Dendritic cell treated with granulocyte-macrophage colony-stimulating factor and Interleukin-4, amounts not matched to agents 40 ng/mL and 50 ng/mL, for 4 days (primary cell): ENCODE measurements around the gene PPP1R14B.

ENCODE experiments used
- H3K27ac Mint-ChIP-seq: one replicate; pipeline ENCODE4 v1.8.0; 2022; ENCODE audit warnings: mild to moderate bottlenecking, mixed read lengths
- H3K27me3 Mint-ChIP-seq: one replicate; pipeline ENCODE4 v1.8.0; 2022; ENCODE audit warnings: mild to moderate bottlenecking, mixed read lengths
- H3K36me3 Mint-ChIP-seq: one replicate; pipeline ENCODE4 v1.8.0; 2022; ENCODE audit warnings: low read depth, mixed read lengths
- H3K4me1 Mint-ChIP-seq: one replicate; pipeline ENCODE4 v1.8.0; 2022; ENCODE audit warnings: low read depth, mixed read lengths
- H3K4me3 Mint-ChIP-seq: one replicate; pipeline ENCODE4 v1.8.0; 2022; ENCODE audit warnings: mild to moderate bottlenecking, moderate library complexity, mixed read lengths
- H3K9me3 Mint-ChIP-seq: one replicate; pipeline ENCODE4 v1.8.0; 2022; ENCODE audit warnings: mixed read lengths
- intact Hi-C: fragments of 100-400 bp; cut with micrococcal nuclease; formaldehyde crosslinking; loops from one replicate; pipeline ENCODE4 v1.15.0; 2022

PPP1R14B gene

GRCh38 chr11:64285885-64286800 lies 39.4 kb upstream of the PPP1R14B start:
- H3K4me1 Mint-ChIP-seq: peaks cover 49% of the 10 kb centered on the region
- H3K27me3 Mint-ChIP-seq: peaks cover 28% of the 10 kb centered on the region
- H3K9me3 Mint-ChIP-seq: no peaks in the 10 kb centered on the region
- intact Hi-C loops: loop anchor here (1.0 to 2.0 kb wide), 2 partner anchors 16 to 19 kb away; partner anchors contain the start of gene ESRRA
- peak overlapping the region; percentile 90 for H3K27ac Mint-ChIP-seq
- peaks cover 58% of the 10 kb centered on the region for H3K36me3 Mint-ChIP-seq
- peak overlapping the region; percentile 76 for H3K4me3 Mint-ChIP-seq

- Mint-ChIP-seq H3K9me3 (no peaks in the 10 kb centered on the region), H3K4me1 (peaks cover 46% of the 10 kb centered on the region), H3K36me3 (peaks cover 64% of the 10 kb centered on the region), H3K27ac (peak within 1 kb of the TSS; percentile 90), H3K27me3 (peaks cover 19% of the 10 kb centered on the region), H3K4me3 (peak within 1 kb of the TSS; percentile 76)
- intact Hi-C loops: loop anchor here (1.0 to 2.0 kb wide), 2 partner anchors 15 to 20 kb away; partner anchors contain the start of gene ESRRA
Measured at GRCh38 chr11:64284962-64285884, 38.5 kb upstream of the PPP1R14B start, which contains the start of gene GPR137. GPR137 (plus strand) TSS chr11:64285848; CDS start chr11:64286525, 677 bp downstream.

GRCh38 chr11:64284048-64284961 lies 37.6 kb upstream of the PPP1R14B start, which contains the start of gene BAD:
BAD (minus strand) TSS chr11:64284665; CDS start chr11:64284368, 297 bp downstream.
- Mint-ChIP-seq H3K9me3 (no peaks in the 10 kb centered on the region), H3K4me1 (peaks cover 47% of the 10 kb centered on the region), H3K27me3 (peaks cover 10% of the 10 kb centered on the region), H3K36me3 (peaks cover 70% of the 10 kb centered on the region), H3K4me3 (peak within 1 kb of the TSS; percentile 76), H3K27ac (peak within 1 kb of the TSS; percentile 90)
- intact Hi-C loops: loop anchor here (2.0 kb wide), 1 partner anchor 20 kb away; the partner anchor contains the start of gene ESRRA

- Mint-ChIP-seq H3K36me3 (peaks cover 70% of the 10 kb centered on the region), H3K9me3 (no peaks in the 10 kb centered on the region), H3K4me3 (no peak overlapping the region), H3K4me1 (peaks cover 51% of the 10 kb centered on the region), H3K27me3 (peaks cover 3% of the 10 kb centered on the region), H3K27ac (peak overlapping the region; percentile 90)
- intact Hi-C loops: no loop called here
Measured at GRCh38 chr11:64283092-64283491, 36.3 kb upstream of the PPP1R14B start.

- Mint-ChIP-seq H3K27me3 (no peaks in the 10 kb centered on the region), H3K4me3 (no peak overlapping the region), H3K4me1 (peaks cover 52% of the 10 kb centered on the region), H3K27ac (no peak overlapping the region), H3K36me3 (peaks cover 63% of the 10 kb centered on the region), H3K9me3 (no peaks in the 10 kb centered on the region)
- intact Hi-C loops: no loop called here
Measured at GRCh38 chr11:64281957-64282770, 35.4 kb upstream of the PPP1R14B start.

GRCh38 chr11:64278576-64279190 lies 31.9 kb upstream of the PPP1R14B start:
- Mint-ChIP-seq H3K9me3 (no peaks in the 10 kb centered on the region), H3K4me1 (peaks cover 40% of the 10 kb centered on the region), H3K27me3 (no peaks in the 10 kb centered on the region), H3K4me3 (no peak overlapping the region), H3K27ac (peak overlapping the region; percentile 19), H3K36me3 (peaks cover 76% of the 10 kb centered on the region)
- intact Hi-C loops: no loop called here

GRCh38 chr11:64276653-64277431 lies 30.1 kb upstream of the PPP1R14B start:
- Mint-ChIP-seq H3K4me1 (peaks cover 32% of the 10 kb centered on the region), H3K27ac (peak overlapping the region; percentile 41), H3K27me3 (no peaks in the 10 kb centered on the region), H3K36me3 (peaks cover 65% of the 10 kb centered on the region), H3K4me3 (no peak overlapping the region), H3K9me3 (no peaks in the 10 kb centered on the region)
- intact Hi-C loops: no loop called here

GRCh38 chr11:64275841-64276240 lies 29.1 kb upstream of the PPP1R14B start:
- intact Hi-C loops: no loop called here
- Mint-ChIP-seq H3K27me3 (no peaks in the 10 kb centered on the region), H3K36me3 (peaks cover 62% of the 10 kb centered on the region), H3K4me3 (no peak overlapping the region), H3K27ac (no peak overlapping the region), H3K9me3 (no peaks in the 10 kb centered on the region), H3K4me1 (peaks cover 26% of the 10 kb centered on the region)

- Mint-ChIP-seq H3K9me3 (no peaks in the 10 kb centered on the region), H3K27me3 (no peaks in the 10 kb centered on the region), H3K27ac (no peak overlapping the region), H3K36me3 (peaks cover 64% of the 10 kb centered on the region), H3K4me3 (no peak overlapping the region), H3K4me1 (peaks cover 26% of the 10 kb centered on the region)
- intact Hi-C loops: no loop called here
Measured at GRCh38 chr11:64275031-64275800, 28.5 kb upstream of the PPP1R14B start.

GRCh38 chr11:64269540-64270220 lies 22.9 kb upstream of the PPP1R14B start:
- Mint-ChIP-seq H3K36me3 (peaks cover 72% of the 10 kb centered on the region), H3K4me1 (peaks cover 53% of the 10 kb centered on the region), H3K27me3 (no peaks in the 10 kb centered on the region), H3K4me3 (peak overlapping the region; percentile 98), H3K27ac (peak overlapping the region; percentile 91), H3K9me3 (no peaks in the 10 kb centered on the region)
- intact Hi-C loops: loop anchor here (1.0 to 2.0 kb wide), 5 partner anchors 16 to 63 kb away; partner anchors contain the start of genes ESRRA, FERMT3, FKBP2 and GPR137
